GM13977 (cell line): Measurements from ENCODE around the gene B9D2.

ENCODE experiments used
- DNase-seq: peaks from one replicate; pipeline ENCODE4 v3.0.0; 2012; ENCODE audit warnings: low spot score
- CTCF ChIP-seq: IDR thresholded peaks from 2 replicates; pipeline ENCODE4 v1.5.1; 2012; ENCODE audit warnings: mild to moderate bottlenecking, control low read depth; ENCODE audit not compliant: insufficient read depth; ENCODE audit errors: extremely low read depth, missing control alignments
- in situ Hi-C: fragments of 300-500 bp; cut with MboI; formaldehyde crosslinking; loops from one replicate; pipeline ENCODE4 v1.12.0; 2022; ENCODE audit warnings: low sequenced_read_pairs, low pct_unique_long_range_greater_than_20kb, mixed read lengths, inconsistent platforms; ENCODE audit not compliant: unreplicated experiment

B9D2 gene

GRCh38 chr19:41316306-41316920, 47.5 kb downstream of the B9D2 start:
- no peak for DNase-seq
- no peak for TF ChIP-seq CTCF
- in situ Hi-C loops = loop anchor here (10.0 kb wide), 1 partner anchor 112 kb away; no protein-coding TSS in a partner anchor

GRCh38 chr19:41311613-41312012, 52.3 kb downstream of the B9D2 start:
- in situ Hi-C loops = loop anchor here (10.0 kb wide), 1 partner anchor 107 kb away; no protein-coding TSS in a partner anchor
- no peak for DNase-seq
- no peak for TF ChIP-seq CTCF

GRCh38 chr19:41311072-41311471, 52.9 kb downstream of the B9D2 start:
- in situ Hi-C loops = loop anchor here (10.0 kb wide), 1 partner anchor 106 kb away; no protein-coding TSS in a partner anchor
- no peak for DNase-seq
- TF ChIP-seq CTCF = no peak

- no peak for TF ChIP-seq CTCF
- in situ Hi-C loops = loop anchor here (10.0 kb wide), 1 partner anchor 105 kb away; no protein-coding TSS in a partner anchor
- peak; percentile 94 for DNase-seq
These were observed 53.7 kb downstream of the B9D2 start, which contains the start of gene CCDC97 for GRCh38 chr19:41310033-41310831. CCDC97 (plus strand) TSS chr19:41310172; CDS start chr19:41310311, 139 bp downstream.

GRCh38 chr19:41309180-41310032, 54.5 kb downstream of the B9D2 start:
- in situ Hi-C loops = loop anchor here (10.0 kb wide), 1 partner anchor 105 kb away; no protein-coding TSS in a partner anchor
- DNase-seq = no peak
- TF ChIP-seq CTCF = no peak

- DNase-seq = peak; percentile 83
- peak; percentile 95 for TF ChIP-seq CTCF
- in situ Hi-C loops = no loop called here
These were observed 55.3 kb downstream of the B9D2 start for GRCh38 chr19:41308450-41309179.
